ENCODE data around the gene ATRNL1.
"Not testable (repeated sequence)": the region's sequence is repeated elsewhere in the genome, so short reads cannot be mapped to it uniquely, and the experiment has no call there.

ATRNL1 gene

GRCh38 chr10:115091161-115091560 is 2.0 kb upstream of the ATRNL1 start:
- DNase-seq: no peak

GRCh38 chr10:115092258-115092554 is 959 bp upstream of the ATRNL1 start:
- no peak for DNase-seq

GRCh38 chr10:115092555-115093285 is 445 bp upstream of the ATRNL1 start:
- peak; percentile 6 to 18 for DNase-seq

- peak; percentile 8 to 14 for DNase-seq
Measured at GRCh38 chr10:115093776-115094408, 727 bp downstream of the ATRNL1 start.

- DNase-seq: no peak
Measured at GRCh38 chr10:115094416-115095140, 1.4 kb downstream of the ATRNL1 start.

- DNase-seq: no peak
Measured at GRCh38 chr10:115095758-115096157, 2.6 kb downstream of the ATRNL1 start.

GRCh38 chr10:115103700-115104099 is 10.5 kb downstream of the ATRNL1 start:
- no peak for DNase-seq

- DNase-seq: not testable (repeated sequence)
Measured at GRCh38 chr10:115105411-115105810, 12.2 kb downstream of the ATRNL1 start.

- DNase-seq: no peak
Measured at GRCh38 chr10:115107830-115108229, 14.7 kb downstream of the ATRNL1 start.

- DNase-seq: no peak
Measured at GRCh38 chr10:115117301-115117700, 24.1 kb downstream of the ATRNL1 start.

GRCh38 chr10:115118346-115118745 is 25.2 kb downstream of the ATRNL1 start:
- no peak for DNase-seq

- no peak for DNase-seq
Measured at GRCh38 chr10:115125505-115125904, 32.3 kb downstream of the ATRNL1 start.

- no peak for DNase-seq
Measured at GRCh38 chr10:115129752-115130151, 36.6 kb downstream of the ATRNL1 start.

- DNase-seq: no peak
Measured at GRCh38 chr10:115136616-115137015, 43.5 kb downstream of the ATRNL1 start.

- no peak for DNase-seq
Measured at GRCh38 chr10:115141254-115141653, 48.1 kb downstream of the ATRNL1 start.

- no peak for DNase-seq
Measured at GRCh38 chr10:115157357-115157756, 64.2 kb downstream of the ATRNL1 start.

GRCh38 chr10:115163129-115163528 is 70.0 kb downstream of the ATRNL1 start:
- DNase-seq: no peak

- no peak for DNase-seq
Measured at GRCh38 chr10:115164220-115164619, 71.1 kb downstream of the ATRNL1 start.

- no peak for DNase-seq
Measured at GRCh38 chr10:115167751-115168150, 74.6 kb downstream of the ATRNL1 start.

- DNase-seq: no peak
Measured at GRCh38 chr10:115171392-115171960, 78.3 kb downstream of the ATRNL1 start.

GRCh38 chr10:115173915-115174443 is 80.8 kb downstream of the ATRNL1 start:
- no peak for DNase-seq

- not testable (repeated sequence) for DNase-seq
Measured at GRCh38 chr10:115207276-115207675, 114.1 kb downstream of the ATRNL1 start.

GRCh38 chr10:115209133-115209532 is 116.0 kb downstream of the ATRNL1 start:
- no peak for DNase-seq

- DNase-seq: no peak
Measured at GRCh38 chr10:115214829-115215228, 121.7 kb downstream of the ATRNL1 start.

Measured in activated CD4-positive, alpha-beta T cell treated with anti-CD3 and anti-CD28 coated beads, Interleukin-2, amount 50 U/mL, for 48 hours (primary cell).